Sigmoid colon (tissue), 4 donors: ENCODE measurements around the gene TNFRSF13B.

ENCODE experiments used
- EP300 ChIP-seq, 4 donors: sonication (generic); formaldehyde crosslinking; IDR thresholded peaks; one replicate each; pipeline ENCODE4 v1.6.1; 2017; ENCODE audit warnings: antibody characterized with exemption in 4 of 4
- TF ChIP-seq, protein P1 (sequence below), 4 experiments: fragments of 450-650 bp in 3 of 4; fragments of 200-600 bp in 1 of 4; IDR thresholded peaks; one replicate each; pipeline ENCODE4 v1.5.1; 2016 to 2019; ENCODE audit warnings: antibody characterized with exemption in 4 of 4, mild to moderate bottlenecking in 3 of 4, moderate library complexity in 2 of 4

DNA sequence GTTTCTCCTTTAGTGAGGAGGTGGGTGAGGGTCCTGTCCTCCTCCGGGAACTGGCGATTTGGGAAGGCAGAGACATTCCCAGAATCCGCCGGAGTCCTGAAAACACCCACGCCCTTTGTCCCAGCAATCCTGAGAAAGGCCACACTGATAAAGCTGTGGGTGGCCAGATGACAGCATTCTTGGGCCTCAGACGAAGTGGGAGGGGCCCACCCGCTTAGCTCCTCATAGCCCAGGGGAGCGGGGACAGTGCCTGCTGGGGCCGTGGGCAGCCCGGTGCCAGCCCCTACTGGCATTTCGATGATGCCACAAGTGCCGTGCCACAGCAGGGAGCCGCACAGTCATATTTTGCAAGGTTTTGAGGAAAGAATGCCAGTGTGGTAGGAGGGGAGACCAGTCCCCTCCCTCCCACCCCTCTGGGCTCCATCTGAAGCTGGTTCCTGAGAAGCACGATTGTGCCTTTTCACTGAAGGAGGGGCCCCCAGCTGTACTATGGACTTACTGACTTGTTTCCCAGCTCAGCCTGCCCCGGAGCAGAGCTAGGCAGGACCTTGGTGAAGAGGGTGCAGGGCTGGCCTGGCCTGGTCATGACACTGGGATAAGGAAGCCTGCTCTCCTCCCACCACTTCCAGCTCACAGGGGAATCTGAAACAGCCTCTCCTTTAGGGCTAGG is 49.4 kb upstream of the TNFRSF13B start:
- TF ChIP-seq, protein P1, sequence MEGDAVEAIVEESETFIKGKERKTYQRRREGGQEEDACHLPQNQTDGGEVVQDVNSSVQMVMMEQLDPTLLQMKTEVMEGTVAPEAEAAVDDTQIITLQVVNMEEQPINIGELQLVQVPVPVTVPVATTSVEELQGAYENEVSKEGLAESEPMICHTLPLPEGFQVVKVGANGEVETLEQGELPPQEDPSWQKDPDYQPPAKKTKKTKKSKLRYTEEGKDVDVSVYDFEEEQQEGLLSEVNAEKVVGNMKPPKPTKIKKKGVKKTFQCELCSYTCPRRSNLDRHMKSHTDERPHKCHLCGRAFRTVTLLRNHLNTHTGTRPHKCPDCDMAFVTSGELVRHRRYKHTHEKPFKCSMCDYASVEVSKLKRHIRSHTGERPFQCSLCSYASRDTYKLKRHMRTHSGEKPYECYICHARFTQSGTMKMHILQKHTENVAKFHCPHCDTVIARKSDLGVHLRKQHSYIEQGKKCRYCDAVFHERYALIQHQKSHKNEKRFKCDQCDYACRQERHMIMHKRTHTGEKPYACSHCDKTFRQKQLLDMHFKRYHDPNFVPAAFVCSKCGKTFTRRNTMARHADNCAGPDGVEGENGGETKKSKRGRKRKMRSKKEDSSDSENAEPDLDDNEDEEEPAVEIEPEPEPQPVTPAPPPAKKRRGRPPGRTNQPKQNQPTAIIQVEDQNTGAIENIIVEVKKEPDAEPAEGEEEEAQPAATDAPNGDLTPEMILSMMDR (IDR thresholded peaks at IDR 0.05), result no peak
- TF ChIP-seq EP300 (IDR thresholded peaks at IDR 0.05), result no peak
